Chondrocyte (in vitro differentiated cells): ENCODE measurements around the gene CLIC6. TPM values are rescaled to one million over a fixed set of nuclear protein-coding genes. Genes with fewer than 3 reads are reported as not detected.
A peak's percentile ranks its signal among the peaks of the same experiment; 100 is the strongest.
"Not testable (repeated sequence)": the region's sequence is repeated elsewhere in the genome, so short reads cannot be mapped to it uniquely, and the experiment has no call there.

Source experiments
- DNase-seq: peaks from one replicate; pipeline ENCODE4 v3.0.0; 2021; ENCODE audit warnings: mixed read lengths, low spot score
- H3K27ac Mint-ChIP-seq: one replicate; pipeline ENCODE4 v1.8.0; 2021; ENCODE audit warnings: mild to moderate bottlenecking, moderate library complexity, mixed read lengths; ENCODE audit not compliant: unreplicated experiment
- H3K27me3 Mint-ChIP-seq: 2 replicates; pipeline ENCODE4 v1.8.0; 2021; ENCODE audit warnings: low read depth, mixed read lengths
- H3K36me3 Mint-ChIP-seq: 2 replicates; pipeline ENCODE4 v1.8.0; 2021; ENCODE audit warnings: low read depth, mixed read lengths
- H3K4me1 Mint-ChIP-seq: 2 replicates; pipeline ENCODE4 v1.8.0; 2021; ENCODE audit warnings: low read depth, mild to moderate bottlenecking, mixed read lengths
- H3K4me3 Mint-ChIP-seq: one replicate; pipeline ENCODE4 v1.8.0; 2021; ENCODE audit warnings: mild to moderate bottlenecking, moderate library complexity, mixed read lengths; ENCODE audit not compliant: unreplicated experiment
- H3K9me3 Mint-ChIP-seq: 2 replicates; pipeline ENCODE4 v1.8.0; 2021; ENCODE audit warnings: low read depth, mixed read lengths
- total RNA-seq: library from RNA; stranded (reverse); gene quantifications from 3 replicates; pipeline ENCODE4 v1.2.1, GENCODE V29; 2021
- TF ChIP-seq, protein P1 (sequence below): fragments of 200-600 bp; sonication (generic); IDR thresholded peaks from 2 replicates; pipeline ENCODE4 v1.5.0; 2021; ENCODE audit warnings: antibody characterized with exemption, mild to moderate bottlenecking, moderate library complexity

The CLIC6 gene
- total RNA-seq, 1 donor from 2014 or later, result 0.17 TPM

DNA sequence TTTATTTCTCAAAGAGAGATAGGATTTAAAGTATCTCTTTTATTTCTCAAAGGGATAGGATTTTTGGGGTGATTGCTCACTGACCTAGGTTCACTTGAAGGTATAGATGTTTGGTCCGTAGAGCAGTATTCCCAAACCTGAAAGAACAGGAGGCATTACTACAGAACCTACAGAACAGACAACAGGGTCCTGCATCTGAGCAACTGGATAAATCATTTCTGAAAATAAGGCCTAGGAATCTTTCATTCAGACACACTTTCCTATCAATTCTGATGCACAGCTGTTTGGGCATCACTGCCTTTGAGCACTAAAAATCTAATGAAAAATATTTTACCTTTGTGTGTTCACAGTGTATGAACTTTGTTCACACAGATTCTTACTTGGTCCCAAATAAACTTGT lies 17.2 kb upstream of the CLIC6 start:
- H3K36me3 Mint-ChIP-seq, result no peaks in the 10 kb centered on the region
- no peak for DNase-seq
- TF ChIP-seq, protein P1, sequence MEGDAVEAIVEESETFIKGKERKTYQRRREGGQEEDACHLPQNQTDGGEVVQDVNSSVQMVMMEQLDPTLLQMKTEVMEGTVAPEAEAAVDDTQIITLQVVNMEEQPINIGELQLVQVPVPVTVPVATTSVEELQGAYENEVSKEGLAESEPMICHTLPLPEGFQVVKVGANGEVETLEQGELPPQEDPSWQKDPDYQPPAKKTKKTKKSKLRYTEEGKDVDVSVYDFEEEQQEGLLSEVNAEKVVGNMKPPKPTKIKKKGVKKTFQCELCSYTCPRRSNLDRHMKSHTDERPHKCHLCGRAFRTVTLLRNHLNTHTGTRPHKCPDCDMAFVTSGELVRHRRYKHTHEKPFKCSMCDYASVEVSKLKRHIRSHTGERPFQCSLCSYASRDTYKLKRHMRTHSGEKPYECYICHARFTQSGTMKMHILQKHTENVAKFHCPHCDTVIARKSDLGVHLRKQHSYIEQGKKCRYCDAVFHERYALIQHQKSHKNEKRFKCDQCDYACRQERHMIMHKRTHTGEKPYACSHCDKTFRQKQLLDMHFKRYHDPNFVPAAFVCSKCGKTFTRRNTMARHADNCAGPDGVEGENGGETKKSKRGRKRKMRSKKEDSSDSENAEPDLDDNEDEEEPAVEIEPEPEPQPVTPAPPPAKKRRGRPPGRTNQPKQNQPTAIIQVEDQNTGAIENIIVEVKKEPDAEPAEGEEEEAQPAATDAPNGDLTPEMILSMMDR, result no peak
- peaks cover 4% of the 10 kb centered on the region for H3K4me1 Mint-ChIP-seq
- no peak overlapping the region for H3K27ac Mint-ChIP-seq
- H3K27me3 Mint-ChIP-seq, result peaks cover 45% of the 10 kb centered on the region
- H3K9me3 Mint-ChIP-seq, result peaks cover 21% of the 10 kb centered on the region
- H3K4me3 Mint-ChIP-seq, result no peak overlapping the region

DNA sequence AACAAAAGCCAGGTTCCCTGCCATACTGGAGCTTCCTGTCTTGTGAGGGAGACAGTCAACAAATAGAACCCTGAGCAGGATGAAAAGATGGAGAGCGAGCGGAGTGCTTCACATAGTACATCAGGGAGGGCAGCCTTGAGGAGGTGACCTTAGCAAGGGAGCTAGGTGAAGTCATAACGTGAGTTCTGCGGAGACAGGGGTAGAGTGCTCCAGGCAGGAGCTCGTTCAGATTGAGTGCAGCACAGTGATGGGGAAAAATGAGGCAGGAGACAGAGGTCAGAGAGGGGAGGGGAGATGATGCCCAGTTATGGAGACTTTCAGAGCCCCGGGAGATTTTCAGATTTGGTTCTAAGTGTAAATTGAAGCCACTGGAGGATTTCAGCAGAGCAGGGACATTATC lies 15.3 kb upstream of the CLIC6 start:
- Mint-ChIP-seq H3K9me3 (peaks cover 23% of the 10 kb centered on the region), H3K27me3 (peaks cover 54% of the 10 kb centered on the region), H3K4me1 (no peaks in the 10 kb centered on the region), H3K27ac (no peak overlapping the region), H3K4me3 (no peak overlapping the region), H3K36me3 (no peaks in the 10 kb centered on the region)
- no peak for DNase-seq
- TF ChIP-seq, protein P1, result no peak

DNA sequence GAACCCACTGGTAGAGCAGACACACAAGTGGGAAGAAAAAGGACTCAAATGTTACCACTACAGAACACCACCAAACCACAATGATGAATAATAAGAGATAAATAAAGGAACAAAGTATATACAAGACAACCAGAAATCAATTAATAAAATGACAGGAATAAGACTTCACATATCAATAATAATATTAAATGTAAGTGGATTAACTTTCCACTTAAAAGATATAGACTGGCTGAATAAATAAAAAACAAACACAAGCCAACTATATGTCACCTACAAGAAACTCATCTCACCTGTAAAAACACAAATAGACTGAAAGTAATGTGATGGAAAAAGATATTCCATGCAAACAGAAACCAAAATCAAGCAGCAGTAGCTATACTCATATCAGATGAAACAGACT lies 6.9 kb upstream of the CLIC6 start:
- no peak for DNase-seq
- TF ChIP-seq, protein P1, result no peak
- peaks cover 17% of the 10 kb centered on the region for H3K36me3 Mint-ChIP-seq
- H3K4me1 Mint-ChIP-seq, result no peaks in the 10 kb centered on the region
- H3K27ac Mint-ChIP-seq, result no peak overlapping the region
- no peak overlapping the region for H3K4me3 Mint-ChIP-seq
- peaks cover 23% of the 10 kb centered on the region for H3K9me3 Mint-ChIP-seq
- H3K27me3 Mint-ChIP-seq, result peaks cover 29% of the 10 kb centered on the region

DNA sequence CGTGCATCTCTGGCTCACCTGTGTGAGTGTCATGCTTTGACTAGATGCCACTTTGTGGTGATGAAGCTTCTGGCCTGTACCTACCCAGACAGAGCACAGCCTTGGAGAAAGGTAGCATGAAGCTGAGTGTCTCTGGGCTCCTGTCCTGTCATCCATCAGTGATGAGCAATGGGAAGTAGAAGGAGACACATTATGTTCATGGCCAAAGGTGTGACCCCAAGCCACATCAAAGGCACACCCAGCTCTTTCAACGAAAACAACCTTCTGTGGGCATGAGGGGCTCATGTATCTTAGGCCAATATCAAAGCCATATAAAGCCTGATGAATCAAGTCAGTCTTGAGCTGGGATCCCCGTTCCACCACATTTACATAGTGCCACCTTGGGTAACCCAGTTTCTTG lies 1.0 kb upstream of the CLIC6 start:
- Mint-ChIP-seq H3K27me3 (peaks cover 43% of the 10 kb centered on the region), H3K4me3 (no peak overlapping the region), H3K9me3 (peaks cover under 1% of the 10 kb centered on the region), H3K36me3 (peaks cover 2% of the 10 kb centered on the region), H3K27ac (no peak overlapping the region), H3K4me1 (peaks cover 11% of the 10 kb centered on the region)
- TF ChIP-seq, protein P1, result no peak
- DNase-seq, result no peak

DNA sequence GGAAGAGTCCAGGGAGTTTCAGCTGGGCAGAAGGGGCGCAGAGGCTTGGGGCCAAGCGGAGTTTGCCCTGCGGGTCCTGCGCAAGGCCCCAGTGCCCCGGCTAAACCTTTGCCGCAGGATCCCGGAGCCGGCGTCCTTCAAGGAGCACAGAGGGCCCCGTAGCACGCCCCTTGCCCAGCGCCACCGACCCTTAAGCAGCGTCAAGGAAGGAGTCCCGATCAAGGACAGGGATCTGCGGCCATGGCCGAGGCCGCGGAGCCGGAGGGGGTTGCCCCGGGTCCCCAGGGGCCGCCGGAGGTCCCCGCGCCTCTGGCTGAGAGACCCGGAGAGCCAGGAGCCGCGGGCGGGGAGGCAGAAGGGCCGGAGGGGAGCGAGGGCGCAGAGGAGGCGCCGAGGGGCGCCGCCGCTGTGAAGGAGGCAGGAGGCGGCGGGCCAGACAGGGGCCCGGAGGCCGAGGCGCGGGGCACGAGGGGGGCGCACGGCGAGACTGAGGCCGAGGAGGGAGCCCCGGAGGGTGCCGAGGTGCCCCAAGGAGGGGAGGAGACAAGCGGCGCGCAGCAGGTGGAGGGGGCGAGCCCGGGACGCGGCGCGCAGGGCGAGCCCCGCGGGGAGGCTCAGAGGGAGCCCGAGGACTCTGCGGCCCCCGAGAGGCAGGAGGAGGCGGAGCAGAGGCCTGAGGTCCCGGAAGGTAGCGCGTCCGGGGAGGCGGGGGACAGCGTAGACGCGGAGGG lies 520 bp downstream of the CLIC6 start:
- Mint-ChIP-seq H3K36me3 (peaks cover 2% of the 10 kb centered on the region), H3K9me3 (no peaks in the 10 kb centered on the region), H3K27ac (no peak overlapping the region), H3K27me3 (peaks cover 49% of the 10 kb centered on the region), H3K4me1 (peaks cover 11% of the 10 kb centered on the region), H3K4me3 (peak overlapping the region; percentile 51)
- TF ChIP-seq, protein P1, result no peak
- no peak for DNase-seq

DNA sequence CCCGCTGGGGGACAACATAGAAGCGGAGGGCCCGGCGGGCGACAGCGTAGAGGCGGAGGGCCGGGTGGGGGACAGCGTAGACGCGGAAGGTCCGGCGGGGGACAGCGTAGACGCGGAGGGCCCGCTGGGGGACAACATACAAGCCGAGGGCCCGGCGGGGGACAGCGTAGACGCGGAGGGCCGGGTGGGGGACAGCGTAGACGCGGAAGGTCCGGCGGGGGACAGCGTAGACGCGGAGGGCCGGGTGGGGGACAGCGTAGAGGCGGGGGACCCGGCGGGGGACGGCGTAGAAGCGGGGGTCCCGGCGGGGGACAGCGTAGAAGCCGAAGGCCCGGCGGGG lies 1.1 kb downstream of the CLIC6 start:
- H3K27ac Mint-ChIP-seq, H3K36me3 Mint-ChIP-seq, H3K9me3 Mint-ChIP-seq, DNase-seq: not testable (repeated sequence)
- Mint-ChIP-seq H3K4me3 (peak overlapping the region; percentile 51), H3K4me1 (peaks cover 11% of the 10 kb centered on the region), H3K27me3 (peaks cover 52% of the 10 kb centered on the region)
